GM04503 (cell line): ENCODE data around the gene ATP1B2.

Experiments
- DNase-seq: peaks from one replicate; pipeline ENCODE4 v3.0.0-alpha.2; 2012; ENCODE audit warnings: low read depth

Gene ATP1B2

DNA sequence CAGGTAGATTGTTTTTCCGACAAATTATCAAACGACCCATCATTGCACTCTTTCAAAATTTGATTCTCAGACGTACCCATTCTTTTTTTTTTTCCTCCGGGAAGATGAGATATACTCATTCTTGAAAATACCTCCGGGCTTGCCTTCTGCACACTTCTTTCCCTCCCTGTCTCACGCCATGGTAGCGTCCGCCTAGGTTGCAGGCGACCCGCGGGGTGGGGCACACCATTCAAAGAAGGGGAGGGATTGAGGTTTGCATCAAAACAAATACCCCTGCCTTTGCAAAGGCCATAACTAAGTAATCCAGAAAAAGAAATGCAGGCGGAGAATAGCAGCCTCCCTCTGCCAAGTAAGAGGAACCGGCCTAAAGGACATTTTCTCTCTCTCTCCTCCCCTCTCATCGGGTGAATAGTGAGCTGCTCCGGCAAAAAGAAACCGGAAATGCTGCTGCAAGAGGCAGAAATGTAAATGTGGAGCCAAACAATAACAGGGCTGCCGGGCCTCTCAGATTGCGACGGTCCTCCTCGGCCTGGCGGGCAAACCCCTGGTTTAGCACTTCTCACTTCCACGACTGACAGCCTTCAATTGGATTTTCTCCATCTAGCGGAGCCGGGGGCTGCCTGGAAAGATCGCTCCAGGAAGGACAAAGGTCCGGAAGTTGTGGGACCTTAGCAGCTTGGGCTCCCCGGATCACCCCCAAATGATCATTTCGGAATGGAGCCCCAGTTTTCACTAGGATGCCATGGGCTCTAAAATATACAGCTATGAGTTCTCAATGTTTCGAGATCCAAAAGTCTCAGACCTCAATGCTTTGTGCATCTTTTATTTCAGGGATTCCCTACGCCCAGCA lies 35.7 kb downstream of the ATP1B2 start:
- peak; percentile 72 for DNase-seq

GRCh38 chr17:7687072-7687907 lies 36.6 kb downstream of the ATP1B2 start, which contains the start of gene TP53:
Gene TP53, minus strand, starts transcription at chr17:7687490. Its CDS starts 10,896 bp downstream, at chr17:7676594.
- peak; percentile 65 for DNase-seq

- DNase-seq = peak; percentile 96
These were observed 37.4 kb downstream of the ATP1B2 start, which contains the start of gene WRAP53 for GRCh38 chr17:7687908-7688807. Gene WRAP53, plus strand, starts transcription at chr17:7688477. Its CDS starts 172 bp downstream, at chr17:7688649.

- DNase-seq = no peak
These were observed 38.1 kb downstream of the ATP1B2 start for GRCh38 chr17:7688808-7689316.

GRCh38 chr17:7695586-7695985 lies 44.9 kb downstream of the ATP1B2 start:
- no peak for DNase-seq

- no peak for DNase-seq
These were observed 47.3 kb downstream of the ATP1B2 start for GRCh38 chr17:7697828-7698588.

- no peak for DNase-seq
These were observed 49.8 kb downstream of the ATP1B2 start for GRCh38 chr17:7700510-7700909.

GRCh38 chr17:7701681-7702080 lies 51.0 kb downstream of the ATP1B2 start:
- DNase-seq = no peak

DNA sequence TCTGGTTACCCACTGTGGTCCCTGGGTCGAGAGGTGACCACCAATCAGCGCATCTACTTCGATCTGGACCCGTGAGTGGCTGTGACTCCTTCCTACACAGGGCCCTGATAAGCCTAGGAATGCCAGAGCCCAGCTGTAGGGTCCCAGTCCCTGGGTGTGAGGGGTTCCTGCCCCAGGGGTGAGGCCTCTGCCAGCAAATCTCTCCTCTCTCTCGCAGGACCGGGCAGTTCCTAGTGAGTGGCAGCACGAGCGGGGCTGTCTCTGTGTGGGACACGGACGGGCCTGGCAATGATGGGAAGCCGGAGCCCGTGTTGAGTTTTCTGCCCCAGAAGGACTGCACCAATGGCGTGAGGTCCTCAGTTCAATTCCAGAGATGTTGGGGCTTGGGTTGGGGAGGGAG lies 52.0 kb downstream of the ATP1B2 start:
- DNase-seq = no peak

- DNase-seq = no peak
These were observed 53.1 kb downstream of the ATP1B2 start for GRCh38 chr17:7703584-7704479.

DNA sequence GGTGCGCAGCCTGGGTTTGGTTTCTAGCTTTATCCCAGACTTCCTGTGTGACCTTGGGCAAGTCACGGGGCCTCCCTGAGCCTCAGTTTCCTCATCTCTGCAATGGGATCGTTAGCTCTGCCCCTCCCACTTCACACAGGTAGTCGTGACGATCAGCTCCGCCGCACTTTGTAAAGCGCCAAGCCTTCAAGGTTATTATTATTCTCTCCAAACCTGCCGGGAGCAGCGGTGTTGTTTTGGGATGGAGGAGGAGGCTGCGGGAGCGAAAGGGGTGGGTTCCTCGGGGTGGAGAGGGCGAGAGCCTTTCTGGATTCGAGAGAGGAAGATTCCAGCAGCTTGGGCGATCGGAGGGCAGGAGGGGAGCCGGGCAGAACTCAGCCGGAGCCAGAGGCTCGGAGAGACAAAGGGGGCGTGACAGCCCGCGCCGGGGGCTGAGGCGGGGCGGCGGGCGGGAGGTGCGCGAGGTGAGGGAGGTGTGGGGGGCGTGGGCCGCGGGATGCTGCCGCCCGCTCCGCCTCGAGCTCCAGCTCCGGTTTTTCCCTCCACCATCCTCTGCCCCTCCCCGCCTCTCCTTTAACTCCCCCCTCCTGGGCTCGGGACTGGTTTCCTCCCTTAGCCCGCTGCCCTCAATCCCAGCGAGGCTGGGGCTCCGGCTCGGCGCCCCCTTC lies 54.0 kb downstream of the ATP1B2 start, which contains the start of gene EFNB3:
EFNB3 (plus strand) TSS at position 602 of the 668 bp plus-strand sequence. CDS start 397 bp downstream, outside the sequence.
- DNase-seq = no peak

- no peak for DNase-seq
These were observed 54.8 kb downstream of the ATP1B2 start for GRCh38 chr17:7705269-7706255.

DNA sequence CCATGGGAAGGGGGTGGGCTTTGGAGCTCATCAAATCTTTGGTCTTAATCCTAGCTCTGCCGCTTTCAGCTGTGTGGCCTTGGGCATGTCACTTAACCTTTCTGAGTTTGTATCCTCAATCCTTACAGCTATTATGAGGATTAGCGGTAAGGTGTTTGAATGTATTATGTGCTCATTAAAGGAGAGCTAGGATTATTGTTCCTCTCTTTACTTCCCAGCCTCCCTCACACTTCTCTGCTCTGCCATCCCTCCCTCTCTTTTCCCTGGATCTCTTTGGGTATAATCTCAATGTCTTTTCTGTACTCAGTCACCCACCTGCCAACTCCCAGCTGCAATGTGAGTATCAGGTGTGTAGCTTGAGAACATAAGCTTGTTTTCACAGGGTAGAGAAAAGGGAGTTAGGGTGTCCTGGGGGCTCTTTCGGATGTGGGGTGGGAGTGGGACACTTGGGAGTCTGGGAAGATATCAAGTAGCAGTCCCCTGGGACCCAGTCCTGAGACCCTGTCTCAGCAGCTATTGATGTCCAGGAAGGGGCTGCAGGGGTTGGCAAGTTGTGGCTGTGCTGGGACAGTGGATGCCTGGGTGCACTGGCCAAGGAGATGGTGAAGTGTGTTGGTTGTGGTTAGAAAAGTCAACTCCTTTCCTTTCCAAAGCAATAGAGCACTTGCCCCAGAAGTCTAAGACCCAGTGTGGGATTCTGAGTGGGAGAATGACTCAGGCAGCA lies 56.1 kb downstream of the ATP1B2 start:
- no peak for DNase-seq
